Measurements from ENCODE around the gene PKDCC. TPM values are rescaled to one million over a fixed set of nuclear protein-coding genes. Genes with fewer than 3 reads are reported as not detected.

Gene PKDCC
- total RNA-seq, 1 donor, result 8.2 TPM

- no peak overlapping the region for H3K4me3 ChIP-seq (ENCODE audit: low read depth, low read length)
- no peak for DNase-seq (ENCODE audit: low read depth)
- TF ChIP-seq CTCF (IDR thresholded peaks at IDR 0.05; ENCODE audit: insufficient read depth, low read depth, low read length), result no peak
Observed at GRCh38 chr2:42044939-42045338, 2.9 kb upstream of the PKDCC start.

GRCh38 chr2:42045352-42045751 lies 2.5 kb upstream of the PKDCC start:
- DNase-seq (ENCODE audit: low read depth), result no peak
- no peak for TF ChIP-seq CTCF (IDR thresholded peaks at IDR 0.05; ENCODE audit: insufficient read depth, low read depth, low read length)
- H3K4me3 ChIP-seq (ENCODE audit: low read depth, low read length), result no peak overlapping the region

- TF ChIP-seq CTCF (IDR thresholded peaks at IDR 0.05; ENCODE audit: insufficient read depth, low read depth, low read length), result no peak
- peak overlapping the region; percentile 72 for H3K4me3 ChIP-seq (ENCODE audit: low read depth, low read length)
- DNase-seq (ENCODE audit: low read depth), result peak; percentile 86
Observed at GRCh38 chr2:42045848-42046748, 1.7 kb upstream of the PKDCC start.

DNA sequence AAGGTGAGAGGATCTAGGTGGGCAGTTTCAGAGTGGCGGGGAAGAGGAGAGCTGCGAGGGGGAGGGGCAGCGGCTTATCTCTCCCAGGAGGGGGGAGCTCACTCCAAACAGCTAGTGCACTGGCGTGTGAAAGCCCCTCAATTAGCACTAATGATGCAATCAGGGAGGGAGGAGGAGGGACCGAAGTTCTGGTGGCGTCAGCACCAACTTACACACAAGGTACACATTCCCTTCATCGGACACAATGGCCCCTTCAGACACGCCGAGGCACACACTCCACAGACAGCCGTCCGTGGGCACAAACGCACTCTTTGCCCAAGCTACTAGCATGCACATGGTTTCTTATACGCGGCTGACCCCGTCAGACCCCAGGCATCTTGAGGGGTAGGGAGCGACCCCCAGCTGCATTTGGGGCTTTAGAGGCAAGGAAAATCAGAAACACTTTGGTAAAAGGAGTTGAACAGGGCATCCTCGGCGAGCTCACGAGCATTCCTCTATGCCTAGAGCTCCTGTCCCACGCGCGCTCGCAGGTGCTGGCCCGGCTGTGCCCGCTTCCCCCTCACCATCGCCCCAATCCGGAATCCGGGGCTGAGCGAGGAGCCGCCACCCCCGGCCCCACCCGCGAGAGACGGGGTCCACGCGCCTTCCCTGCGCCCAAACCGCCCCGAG lies 868 bp upstream of the PKDCC start:
- peak; percentile 78 for DNase-seq (ENCODE audit: low read depth)
- no peak for TF ChIP-seq CTCF (IDR thresholded peaks at IDR 0.05; ENCODE audit: insufficient read depth, low read depth, low read length)
- H3K4me3 ChIP-seq (ENCODE audit: low read depth, low read length), result peak overlapping the region; percentile 72

GRCh38 chr2:42048299-42049220 lies 739 bp downstream of the PKDCC start:
- peak; percentile 22 for DNase-seq (ENCODE audit: low read depth)
- TF ChIP-seq CTCF (IDR thresholded peaks at IDR 0.05; ENCODE audit: insufficient read depth, low read depth, low read length), result no peak
- H3K4me3 ChIP-seq (ENCODE audit: low read depth, low read length), result peak overlapping the region; percentile 99

DNA sequence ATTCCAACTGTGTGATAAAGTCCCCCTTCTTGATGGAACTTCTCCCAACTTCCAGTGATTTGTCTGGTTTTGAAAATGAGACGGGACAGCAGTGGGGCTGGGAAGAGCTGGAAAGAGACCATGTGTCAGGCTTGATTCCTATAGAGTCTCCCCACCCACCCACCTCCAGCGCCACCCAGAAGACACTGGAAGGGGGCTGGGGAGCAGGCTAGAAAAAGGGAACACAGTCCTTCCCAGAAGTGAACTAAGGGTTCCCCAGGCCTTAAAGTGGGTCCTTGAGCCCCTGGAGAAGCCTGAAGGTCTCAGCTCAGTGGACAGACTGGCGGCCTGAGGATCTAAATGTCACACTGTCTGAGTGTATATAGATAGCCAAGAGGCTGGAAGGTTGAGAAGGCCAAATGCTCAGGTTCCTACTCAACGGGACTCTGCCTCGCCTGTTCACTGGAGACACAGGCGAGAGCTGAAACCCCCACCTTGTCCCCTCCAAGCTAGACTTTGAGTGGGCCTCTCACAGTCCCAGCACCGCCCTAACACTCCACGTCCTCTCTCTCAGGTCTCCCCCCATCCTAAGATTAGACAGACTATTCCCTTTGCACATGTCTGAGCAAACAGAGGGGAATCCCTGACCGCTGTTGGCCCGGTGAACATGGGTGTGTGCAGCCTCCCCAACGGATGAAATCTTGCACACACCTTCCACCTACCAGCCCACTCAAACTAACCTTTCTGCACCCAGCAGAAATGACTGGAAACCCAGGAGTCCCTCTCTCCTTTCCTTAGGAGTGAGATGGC lies 1.6 kb downstream of the PKDCC start:
- DNase-seq (ENCODE audit: low read depth), result peak; percentile 18
- TF ChIP-seq CTCF (IDR thresholded peaks at IDR 0.05; ENCODE audit: insufficient read depth, low read depth, low read length), result no peak
- peak overlapping the region; percentile 99 for H3K4me3 ChIP-seq (ENCODE audit: low read depth, low read length)

Data from fibroblast of villous mesenchyme (primary cell).